ENCODE results near the gene KCNN3.

The KCNN3 gene

DNA sequence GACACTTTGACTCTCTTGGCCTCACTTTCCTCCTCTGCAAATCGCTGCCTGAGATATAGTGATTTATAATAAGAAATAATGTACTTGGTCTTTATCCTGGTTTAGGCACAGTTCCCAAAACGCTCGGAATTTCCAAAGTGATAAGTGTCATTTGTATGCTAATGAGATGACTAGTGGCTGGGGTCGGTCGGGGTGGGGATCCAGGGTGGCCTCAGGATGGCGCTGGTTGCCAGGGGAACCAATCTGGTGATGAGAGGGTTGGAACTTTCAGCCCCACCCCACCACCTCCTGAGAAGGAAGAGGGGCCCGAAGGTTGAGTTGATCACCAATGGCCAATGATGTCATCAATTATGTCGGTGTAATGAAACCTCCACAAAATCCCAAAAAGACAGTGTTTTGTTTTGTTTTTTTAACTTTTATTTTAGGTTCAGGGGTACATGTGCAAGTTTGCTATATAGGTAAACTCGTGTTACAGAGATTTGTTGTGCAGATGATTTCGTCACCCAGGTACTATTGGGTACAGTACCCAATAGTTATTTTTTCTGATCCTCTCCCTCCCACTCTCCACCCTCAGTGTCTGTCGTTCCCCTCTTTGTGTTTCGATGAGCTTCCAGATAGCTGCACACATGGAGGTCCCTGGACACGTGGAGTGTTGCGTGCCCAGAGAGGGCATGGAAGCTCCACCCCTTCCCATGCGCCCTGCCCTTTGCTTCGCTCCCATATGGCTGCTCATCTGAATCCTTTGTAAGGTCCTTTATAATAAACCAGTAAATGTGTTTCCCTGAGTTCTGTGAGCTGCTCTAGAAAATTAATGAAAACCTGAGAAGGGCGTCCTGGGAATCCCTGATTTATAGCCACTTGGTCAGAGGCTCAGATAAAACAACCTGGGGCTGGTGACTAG lies 97.2 kb downstream of the KCNN3 start:
- H3K27me3 ChIP-seq (ENCODE audit: insufficient read depth, poor library complexity, severe bottlenecking), result no peaks in the 10 kb centered on the region
- TF ChIP-seq GABPA (IDR thresholded peaks at IDR 0.05; ENCODE audit: low read depth), result no peak
- no peak for TF ChIP-seq CTCF (IDR thresholded peaks at IDR 0.05; ENCODE audit: insufficient read depth, low read length)
- TF ChIP-seq, protein P1, sequence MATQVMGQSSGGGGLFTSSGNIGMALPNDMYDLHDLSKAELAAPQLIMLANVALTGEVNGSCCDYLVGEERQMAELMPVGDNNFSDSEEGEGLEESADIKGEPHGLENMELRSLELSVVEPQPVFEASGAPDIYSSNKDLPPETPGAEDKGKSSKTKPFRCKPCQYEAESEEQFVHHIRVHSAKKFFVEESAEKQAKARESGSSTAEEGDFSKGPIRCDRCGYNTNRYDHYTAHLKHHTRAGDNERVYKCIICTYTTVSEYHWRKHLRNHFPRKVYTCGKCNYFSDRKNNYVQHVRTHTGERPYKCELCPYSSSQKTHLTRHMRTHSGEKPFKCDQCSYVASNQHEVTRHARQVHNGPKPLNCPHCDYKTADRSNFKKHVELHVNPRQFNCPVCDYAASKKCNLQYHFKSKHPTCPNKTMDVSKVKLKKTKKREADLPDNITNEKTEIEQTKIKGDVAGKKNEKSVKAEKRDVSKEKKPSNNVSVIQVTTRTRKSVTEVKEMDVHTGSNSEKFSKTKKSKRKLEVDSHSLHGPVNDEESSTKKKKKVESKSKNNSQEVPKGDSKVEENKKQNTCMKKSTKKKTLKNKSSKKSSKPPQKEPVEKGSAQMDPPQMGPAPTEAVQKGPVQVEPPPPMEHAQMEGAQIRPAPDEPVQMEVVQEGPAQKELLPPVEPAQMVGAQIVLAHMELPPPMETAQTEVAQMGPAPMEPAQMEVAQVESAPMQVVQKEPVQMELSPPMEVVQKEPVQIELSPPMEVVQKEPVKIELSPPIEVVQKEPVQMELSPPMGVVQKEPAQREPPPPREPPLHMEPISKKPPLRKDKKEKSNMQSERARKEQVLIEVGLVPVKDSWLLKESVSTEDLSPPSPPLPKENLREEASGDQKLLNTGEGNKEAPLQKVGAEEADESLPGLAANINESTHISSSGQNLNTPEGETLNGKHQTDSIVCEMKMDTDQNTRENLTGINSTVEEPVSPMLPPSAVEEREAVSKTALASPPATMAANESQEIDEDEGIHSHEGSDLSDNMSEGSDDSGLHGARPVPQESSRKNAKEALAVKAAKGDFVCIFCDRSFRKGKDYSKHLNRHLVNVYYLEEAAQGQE (IDR thresholded peaks at IDR 0.05; ENCODE audit: insufficient replicate concordance, low read depth), result no peak
- TF ChIP-seq SPI1 (IDR thresholded peaks at IDR 0.05; ENCODE audit: borderline replicate concordance, low read depth), result no peak
- TF ChIP-seq POLR2AphosphoS5 (IDR thresholded peaks at IDR 0.05; ENCODE audit: low read depth), result no peak

GRCh38 chr1:154772056-154772455 lies 98.0 kb downstream of the KCNN3 start:
- TF ChIP-seq GABPA (IDR thresholded peaks at IDR 0.05; ENCODE audit: low read depth) (no peak), POLR2AphosphoS5 (IDR thresholded peaks at IDR 0.05; ENCODE audit: low read depth) (no peak), SPI1 (IDR thresholded peaks at IDR 0.05; ENCODE audit: borderline replicate concordance, low read depth) (no peak), CTCF (IDR thresholded peaks at IDR 0.05; ENCODE audit: insufficient read depth, low read length) (no peak)
- TF ChIP-seq, protein P1 (IDR thresholded peaks at IDR 0.05; ENCODE audit: insufficient replicate concordance, low read depth), result no peak
- no peaks in the 10 kb centered on the region for H3K27me3 ChIP-seq (ENCODE audit: insufficient read depth, poor library complexity, severe bottlenecking)
- H3K4me3 ChIP-seq (replicated peaks; ENCODE audit: insufficient read depth, low read length), result no peak overlapping the region
- DNase-seq (ENCODE audit: low read depth in 1 of 2, low spot score in 1 of 2), result no peak
- no peak overlapping the region for H3K27ac ChIP-seq (replicated peaks)

More for the DNA sequence above, 97.2 kb downstream of the KCNN3 start:
- Histone ChIP-seq H3K4me3 (replicated peaks; ENCODE audit: insufficient read depth, low read length) (no peak overlapping the region), H3K27ac (replicated peaks) (no peak overlapping the region)
- DNase-seq (ENCODE audit: low read depth in 1 of 2, low spot score in 1 of 2), result no peak

DNA sequence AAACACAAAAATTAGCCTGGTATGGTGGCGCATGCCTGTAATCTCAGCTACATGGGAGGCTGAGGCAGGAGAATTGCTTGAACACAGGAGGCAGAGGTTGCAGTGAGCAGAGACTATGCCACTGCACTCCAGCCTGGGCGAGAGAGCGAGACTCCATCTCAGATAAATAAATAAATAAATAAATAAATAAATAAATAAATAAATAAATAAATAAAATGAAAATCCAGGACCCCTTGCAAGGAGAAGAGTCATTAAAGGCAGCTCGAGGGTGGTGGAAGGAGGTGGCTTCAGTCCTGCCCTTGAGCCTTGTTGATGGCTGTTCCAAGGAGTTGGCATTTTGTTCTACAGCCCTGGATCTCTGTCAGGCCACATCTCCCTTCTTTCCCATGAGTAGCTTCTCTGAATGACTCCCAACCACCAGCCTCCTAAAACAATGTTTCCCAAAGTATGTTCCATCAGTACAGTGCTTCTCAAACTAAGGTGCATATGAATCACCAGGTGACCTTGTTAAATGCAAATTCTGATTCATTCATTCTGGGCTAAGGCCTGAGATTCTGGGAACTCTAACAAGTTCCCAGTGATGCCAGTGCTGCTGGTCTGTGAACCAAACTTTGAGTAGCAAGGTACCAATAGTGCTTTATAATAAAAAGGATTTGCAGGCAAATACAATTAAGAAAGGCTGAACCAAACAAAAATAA lies 99.0 kb downstream of the KCNN3 start:
- no peak overlapping the region for H3K27ac ChIP-seq (replicated peaks)
- H3K4me3 ChIP-seq (replicated peaks; ENCODE audit: insufficient read depth, low read length), result no peak overlapping the region
- no peaks in the 10 kb centered on the region for H3K27me3 ChIP-seq (ENCODE audit: insufficient read depth, poor library complexity, severe bottlenecking)
- no peak for DNase-seq (ENCODE audit: low read depth in 1 of 2, low spot score in 1 of 2)
- TF ChIP-seq GABPA (IDR thresholded peaks at IDR 0.05; ENCODE audit: low read depth), result no peak
- TF ChIP-seq CTCF (IDR thresholded peaks at IDR 0.05; ENCODE audit: insufficient read depth, low read length), result no peak
- no peak for TF ChIP-seq POLR2AphosphoS5 (IDR thresholded peaks at IDR 0.05; ENCODE audit: low read depth)
- TF ChIP-seq, protein P1 (IDR thresholded peaks at IDR 0.05; ENCODE audit: insufficient replicate concordance, low read depth), result no peak
- TF ChIP-seq SPI1 (IDR thresholded peaks at IDR 0.05; ENCODE audit: borderline replicate concordance, low read depth), result no peak
